ENCODE results near the gene NPAS1. TPM values are rescaled to one million over a fixed set of nuclear protein-coding genes. Genes with fewer than 3 reads are reported as not detected.
"Not testable (repeated sequence)": the region's sequence is repeated elsewhere in the genome, so short reads cannot be mapped to it uniquely, and the experiment has no call there.

Gene NPAS1
- total and polyA plus RNA-seq, 2 of the 8 experiments (the other 6 are each of a cell fraction or from before 2014, with no cell fraction given): 9.9 to 13.9 TPM

DNA sequence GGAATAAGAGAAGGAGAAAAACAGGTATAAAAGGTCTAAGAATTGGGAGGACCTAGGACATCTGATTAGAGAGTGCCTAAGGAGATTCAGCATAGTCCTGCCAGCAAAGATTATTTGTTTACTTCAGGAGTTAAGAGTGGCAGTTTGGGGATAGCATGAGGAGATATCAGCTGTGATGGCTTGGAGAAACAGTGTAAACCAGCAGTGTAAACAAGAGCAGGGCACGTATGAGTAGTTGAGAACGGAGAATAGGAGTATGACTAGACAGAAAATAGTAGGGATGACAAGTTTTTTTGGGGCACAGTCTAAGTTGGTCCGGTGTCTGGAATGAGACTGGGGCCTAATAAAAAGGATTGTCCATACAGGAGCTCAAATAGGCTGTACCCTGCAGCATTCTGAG is 30.9 kb downstream of the NPAS1 start:
- H3K79me2 ChIP-seq (ENCODE audit: control insufficient read depth in 1 of 2, insufficient read depth in 2 of 2, low read length in 2 of 2); H3K79me1 ChIP-seq (ENCODE audit: low read depth, low read length); H3K14ac ChIP-seq (ENCODE audit: insufficient read length); H2AK5ac ChIP-seq (ENCODE audit: low read depth, low read length); H2BK15ac ChIP-seq (ENCODE audit: low read length); H3K27ac ChIP-seq (ENCODE audit: low read depth, low read length); H3K4ac ChIP-seq (replicated peaks; ENCODE audit: insufficient read length, low read depth, low read length); H3K23ac ChIP-seq (ENCODE audit: insufficient read length); POLR2A ChIA-PET (ENCODE audit: partially characterized antibody); H3K4me2 ChIP-seq (ENCODE audit: insufficient read depth in 1 of 2, low read depth in 2 of 2, low read length in 2 of 2); H3K36me3 ChIP-seq (ENCODE audit: control insufficient read depth in 2 of 4, insufficient read depth in 4 of 4, low read length in 3 of 4); H2BK12ac ChIP-seq (ENCODE audit: low read depth, low read length); FAIRE-seq; H3K23me2 ChIP-seq (ENCODE audit: low read depth, low read length); H3K9ac ChIP-seq (replicated peaks in 1 of 4; ENCODE audit: extremely low read depth in 1 of 4, low read depth in 3 of 4, low read length in 3 of 4); H3K56ac ChIP-seq (replicated peaks; ENCODE audit: insufficient read length, low read depth, low read length); H4K20me1 ChIP-seq (replicated peaks in 1 of 2; ENCODE audit: control insufficient read depth in 1 of 2, insufficient read depth in 2 of 2, low read length in 2 of 2); H3K18ac ChIP-seq (ENCODE audit: extremely low read depth, low read length); DNase-seq (ENCODE audit: low read depth in 1 of 2, low spot score in 2 of 2); H2AFZ ChIP-seq (ENCODE audit: low read length); H2BK120ac ChIP-seq (replicated peaks; ENCODE audit: low read depth, low read length); H2BK20ac ChIP-seq (ENCODE audit: low read length); H3K9me3 ChIP-seq (ENCODE audit: insufficient read depth in 2 of 2, low read depth in 1 of 2, low read length in 1 of 2); H2BK5ac ChIP-seq (ENCODE audit: low read depth, low read length); H3K4me1 ChIP-seq (replicated peaks in 1 of 4; ENCODE audit: control insufficient read depth in 3 of 4, insufficient read depth in 4 of 4, low read length in 3 of 4); H4K8ac ChIP-seq (ENCODE audit: extremely low read depth, insufficient read depth, low read length); H3K27me3 ChIP-seq (replicated peaks in 1 of 4; ENCODE audit: control insufficient read depth in 3 of 4, extremely low read depth in 1 of 4, insufficient read depth in 3 of 4, low read length in 3 of 4); CTCF ChIA-PET (ENCODE audit: partially characterized antibody); H4K91ac ChIP-seq (replicated peaks; ENCODE audit: insufficient read length, low read length); H3K4me3 ChIP-seq (ENCODE audit: extremely low read depth in 1 of 4, insufficient read depth in 2 of 4, low read depth in 3 of 4, low read length in 4 of 4); H4K5ac ChIP-seq (ENCODE audit: insufficient read length, low read depth, low read length): not testable (repeated sequence)
- WGBS, 2 experiments (ENCODE audit: extremely low coverage in 1 of 2, insufficient coverage in 1 of 2, insufficient read length in 1 of 2, insufficient replicate concordance in 2 of 2, low coverage in 1 of 2, low lambda C conversion rate in 2 of 2, missing lambda C conversion rate in 1 of 2): 92% methylated on average over 3 of the region's 3 CpGs; no CpG with 5 or more reads in 1 of the 2 experiments
